ENCODE data around the gene TFAP2E. TPM values are rescaled to one million over a fixed set of nuclear protein-coding genes. Genes with fewer than 3 reads are reported as not detected.

Gene TFAP2E
- total RNA-seq, 1 experiment from 2014 or later, result not detected

DNA sequence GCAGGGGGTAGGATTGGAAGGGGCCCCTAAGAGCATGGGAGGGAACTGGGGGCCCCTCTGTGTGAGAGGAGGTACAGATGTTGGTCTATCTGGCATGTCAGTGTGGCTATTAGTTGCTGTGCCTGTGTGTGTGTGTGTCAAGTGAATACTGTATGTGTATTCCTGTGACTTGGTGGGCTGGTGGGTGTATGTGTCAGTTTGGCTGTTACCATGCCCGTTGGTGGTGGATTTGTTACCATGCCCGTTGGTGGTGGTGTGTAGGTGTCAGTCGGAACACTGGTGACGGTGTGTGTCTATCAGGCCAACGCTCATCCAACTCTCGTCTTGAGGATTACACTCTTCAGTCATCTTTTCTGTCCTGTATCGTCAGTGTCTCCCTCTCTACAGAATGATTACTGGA lies 22.6 kb downstream of the TFAP2E start:
- no peak for DNase-seq (ENCODE audit: low spot score)

DNA sequence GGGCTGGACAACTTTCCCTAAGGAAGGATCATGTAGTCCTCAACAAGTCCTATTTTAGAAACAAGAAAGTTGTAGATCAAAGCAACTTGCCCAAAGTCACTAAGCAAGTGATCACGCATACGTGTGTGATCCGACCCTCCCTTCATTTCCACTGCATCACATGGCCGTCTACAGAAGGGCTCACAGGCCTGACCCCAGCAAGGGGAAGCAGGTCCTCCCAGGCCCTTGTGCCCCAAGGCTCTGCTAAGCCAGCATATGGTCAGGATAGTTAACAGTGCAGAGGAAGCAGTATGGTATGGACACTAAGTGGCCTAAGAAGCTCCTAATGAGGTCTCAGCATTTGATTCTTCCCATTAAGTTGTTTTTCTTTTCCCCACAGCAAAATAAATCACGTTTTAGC lies 24.8 kb downstream of the TFAP2E start:
- no peak for DNase-seq (ENCODE audit: low spot score)

DNA sequence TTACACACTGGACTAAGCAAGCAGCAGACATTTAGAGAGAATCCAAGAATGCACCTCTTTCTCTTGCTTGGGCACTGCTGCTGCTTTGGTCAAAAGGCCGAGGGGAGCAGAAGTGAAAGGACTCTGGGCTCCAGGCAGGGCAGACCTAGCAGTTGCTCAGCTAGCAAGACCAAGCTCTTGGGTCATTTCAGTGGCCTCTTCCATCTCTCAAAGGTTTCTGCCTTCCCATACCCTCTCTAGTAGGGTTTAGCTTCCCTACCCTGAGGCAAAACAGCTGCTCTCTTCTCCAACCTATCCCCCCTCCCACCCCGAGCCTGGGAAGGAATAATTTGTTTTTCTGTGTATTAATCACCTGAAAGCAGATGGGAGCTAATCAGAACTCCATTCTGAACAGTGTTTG lies 25.8 kb downstream of the TFAP2E start:
- no peak for DNase-seq (ENCODE audit: low spot score)

DNA sequence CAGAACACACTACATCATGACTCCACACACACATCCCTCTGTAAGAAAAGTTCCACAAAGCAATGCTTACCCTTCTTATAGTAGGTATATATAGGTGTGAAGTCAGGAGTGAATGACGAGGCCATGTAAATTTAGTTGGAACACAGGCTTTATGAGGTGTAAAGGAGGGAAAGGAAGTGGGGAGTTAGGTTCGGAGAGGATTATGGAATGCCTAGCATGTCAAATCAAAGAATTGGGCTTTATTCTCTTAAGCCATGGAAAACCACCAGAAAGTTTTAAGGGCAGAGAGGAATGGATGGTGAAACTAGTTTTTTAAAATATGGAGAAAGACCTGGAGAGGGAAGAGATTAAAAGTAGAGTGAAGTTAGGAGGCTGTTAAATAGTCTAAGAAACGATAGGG lies 26.3 kb downstream of the TFAP2E start:
- no peak for DNase-seq (ENCODE audit: low spot score)

DNA sequence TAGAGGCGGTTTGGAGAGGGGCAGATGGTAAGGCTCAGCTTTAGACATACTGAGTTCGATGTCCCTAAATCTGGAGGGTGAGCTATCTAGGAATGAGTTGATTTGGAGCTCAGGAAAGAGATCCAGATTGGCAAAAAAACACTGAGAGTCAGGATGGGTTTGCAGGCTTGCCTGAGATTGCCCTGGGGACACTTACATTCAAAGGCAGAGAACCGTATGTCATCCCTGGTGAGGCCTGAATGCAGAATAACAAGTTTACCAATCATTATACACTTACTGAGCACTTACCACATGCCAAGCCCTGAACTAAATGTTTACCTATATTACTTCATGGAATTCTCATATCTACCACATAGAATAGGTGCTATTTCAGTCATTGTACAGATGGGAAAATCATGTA lies 27.5 kb downstream of the TFAP2E start:
- no peak for DNase-seq (ENCODE audit: low spot score)

DNA sequence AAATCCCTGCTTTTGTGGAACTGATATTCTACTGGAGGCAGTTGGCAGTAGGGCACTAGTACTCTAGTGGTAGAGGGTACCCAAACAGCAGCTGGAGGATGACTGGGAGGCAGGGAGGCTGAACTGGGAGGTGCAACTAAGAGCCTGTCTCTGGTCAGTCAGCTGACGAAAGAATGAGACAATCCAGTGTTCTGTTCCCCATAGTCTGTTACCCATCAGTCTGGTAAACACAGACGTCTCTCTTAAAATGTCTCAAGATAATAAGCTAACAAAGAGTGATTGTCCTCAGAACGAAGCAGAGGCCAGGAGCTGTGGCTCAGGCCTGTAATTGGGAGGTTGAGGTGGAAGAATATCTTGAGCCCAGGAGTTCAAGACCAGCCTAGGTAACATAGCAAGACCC lies 30.4 kb downstream of the TFAP2E start:
- DNase-seq (ENCODE audit: low spot score), result no peak

DNA sequence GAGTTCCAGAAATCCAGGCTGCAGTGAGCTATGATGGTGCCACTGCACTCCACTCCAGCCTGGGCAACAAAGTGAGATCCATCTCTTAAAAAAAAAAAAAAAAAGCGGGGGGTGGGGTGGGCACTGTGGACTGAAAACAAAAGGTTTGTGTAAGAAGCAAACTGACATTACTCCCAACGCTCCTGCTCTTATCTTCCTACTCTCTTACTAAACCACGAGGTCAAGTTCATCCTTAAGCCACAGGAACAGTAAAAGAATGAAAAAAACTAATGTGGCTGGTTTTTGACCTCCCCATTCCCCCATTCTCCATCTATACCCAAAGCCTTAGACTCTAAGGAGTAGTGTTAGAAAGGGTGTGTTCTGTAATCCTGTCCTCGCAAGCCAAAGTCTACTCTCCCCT lies 30.8 kb downstream of the TFAP2E start:
- DNase-seq (ENCODE audit: low spot score), result no peak

DNA sequence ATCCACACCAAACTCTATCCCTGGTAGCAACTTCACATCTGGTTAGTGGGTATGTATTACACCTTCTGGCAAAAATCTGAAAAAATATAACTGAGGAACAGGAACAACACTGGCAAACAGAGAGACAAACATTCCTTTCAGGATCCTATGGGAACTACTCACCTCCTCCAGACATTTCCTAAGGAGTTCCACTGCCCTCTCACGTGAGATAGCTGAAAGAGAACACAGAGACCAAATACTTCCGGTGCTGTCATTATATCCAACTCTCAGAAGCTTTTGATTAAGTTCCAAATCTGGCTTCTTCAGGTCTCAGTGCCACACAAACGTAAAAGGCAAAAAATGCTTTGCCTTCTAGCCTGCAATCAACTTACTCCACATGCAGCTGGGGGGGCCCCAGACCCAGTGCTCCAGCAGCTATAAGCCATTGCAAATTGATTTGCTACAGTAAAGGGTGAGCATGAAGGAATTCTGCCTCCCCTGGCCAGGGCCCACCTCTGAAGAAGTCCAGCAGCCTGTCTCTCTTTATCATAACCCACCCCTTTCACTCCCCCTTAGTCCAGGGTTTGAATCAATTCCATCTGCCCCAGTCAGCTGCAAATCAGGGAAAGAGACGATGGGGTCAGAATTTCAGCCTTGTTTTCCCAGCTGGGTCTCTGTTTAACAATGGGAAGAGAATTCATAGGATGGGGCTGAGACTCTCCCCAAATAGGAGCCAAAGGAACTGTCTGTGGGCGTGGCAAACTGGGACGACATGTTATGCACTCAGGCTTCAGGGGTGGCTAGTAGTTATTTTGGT lies 32.2 kb downstream of the TFAP2E start:
- DNase-seq (ENCODE audit: low spot score), result no peak

DNA sequence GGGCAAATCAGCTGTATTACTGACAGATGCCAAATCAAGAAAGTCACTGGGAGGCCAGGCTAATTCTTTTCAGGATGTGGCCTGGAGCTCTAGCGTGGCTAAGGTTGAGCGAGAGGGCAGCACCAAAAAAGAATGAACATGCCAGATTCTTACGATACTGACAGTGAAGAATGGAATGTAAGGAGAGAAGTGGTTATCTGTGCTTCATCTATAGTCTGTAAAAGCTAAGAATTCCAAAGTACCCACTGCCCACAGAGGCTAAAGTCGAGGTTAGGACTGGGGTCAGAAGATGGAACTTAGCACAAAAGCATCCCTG lies 32.7 kb downstream of the TFAP2E start:
- DNase-seq (ENCODE audit: low spot score), result no peak

DNA sequence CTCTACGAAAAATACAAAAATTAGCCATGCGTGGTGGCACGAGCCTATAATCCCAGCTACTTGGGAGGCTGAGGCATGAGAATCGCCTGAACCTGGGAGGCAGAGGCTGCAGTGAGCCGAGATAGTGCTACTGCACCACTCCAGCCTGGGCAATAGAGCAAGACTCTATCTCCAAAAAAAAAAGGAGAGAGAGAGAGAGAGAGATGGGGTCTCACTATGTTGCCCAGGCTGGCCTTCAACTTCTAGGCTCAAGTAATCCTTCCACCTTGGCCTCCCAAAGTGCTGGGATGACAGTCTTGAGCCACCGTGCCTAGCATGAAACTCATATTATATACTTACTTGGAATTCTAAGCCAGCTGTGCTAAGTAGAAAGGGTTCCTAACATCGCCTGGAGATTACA lies 38.5 kb downstream of the TFAP2E start:
- no peak for DNase-seq (ENCODE audit: low spot score)

DNA sequence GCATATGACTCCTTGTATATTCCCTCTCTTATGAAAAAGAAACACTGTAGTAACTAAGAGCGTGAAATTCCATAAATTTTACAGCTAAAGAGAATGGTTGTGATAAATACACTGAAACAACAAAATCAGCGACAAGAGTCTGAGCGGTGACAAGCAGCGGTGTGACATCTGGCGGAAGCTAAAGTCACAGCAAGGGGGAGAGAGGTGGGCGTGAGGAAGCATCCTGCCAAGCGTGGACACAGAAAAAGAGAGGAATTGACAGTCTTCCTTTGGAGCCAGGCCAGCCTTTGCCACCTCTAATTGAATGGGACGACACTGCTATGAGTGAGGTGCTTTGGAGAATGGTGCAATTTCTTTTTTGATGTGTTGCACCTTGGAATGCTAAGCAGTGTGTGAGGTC lies 42.3 kb downstream of the TFAP2E start:
- no peak for DNase-seq (ENCODE audit: low spot score)

DNA sequence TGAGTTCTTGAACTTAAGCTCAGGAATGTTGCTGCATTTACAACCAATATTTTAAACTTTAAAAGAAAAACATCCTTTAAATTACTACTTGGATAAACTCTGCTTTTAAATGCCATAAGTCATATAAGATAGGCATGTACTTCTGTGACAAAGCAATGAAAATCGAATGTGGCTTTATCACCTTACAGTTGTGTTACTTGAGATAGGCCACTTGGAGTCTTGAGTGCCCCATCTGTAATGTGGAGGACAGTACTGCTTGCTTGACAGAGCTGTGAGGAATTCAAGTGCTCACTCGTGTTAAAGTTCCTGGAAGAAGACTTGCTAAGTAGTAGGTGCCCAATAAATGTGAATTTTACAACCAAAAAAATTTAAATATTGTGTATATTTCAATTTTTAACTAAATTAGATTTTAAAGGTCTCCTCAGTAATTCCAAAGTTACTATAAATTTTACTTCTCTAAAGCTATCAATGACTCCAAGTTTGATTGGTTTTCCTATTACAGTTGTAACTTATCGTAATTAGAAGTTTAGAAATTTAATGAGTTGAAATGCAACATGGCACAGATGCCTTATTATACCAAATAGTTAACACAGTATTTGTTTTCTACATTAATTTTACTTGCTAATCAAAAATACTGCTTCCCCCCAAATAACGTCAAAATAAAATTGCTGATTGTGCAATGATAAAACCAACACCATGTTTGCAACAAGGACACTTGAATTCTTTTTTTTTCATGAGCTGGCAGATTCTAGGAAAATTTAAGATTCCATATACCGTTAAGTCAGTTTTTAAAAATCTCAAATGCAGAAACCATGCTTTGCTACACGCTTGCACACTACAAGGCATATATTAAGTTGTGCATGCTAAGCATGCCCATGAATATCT lies 46.4 kb downstream of the TFAP2E start:
- no peak for DNase-seq (ENCODE audit: low spot score)

DNA sequence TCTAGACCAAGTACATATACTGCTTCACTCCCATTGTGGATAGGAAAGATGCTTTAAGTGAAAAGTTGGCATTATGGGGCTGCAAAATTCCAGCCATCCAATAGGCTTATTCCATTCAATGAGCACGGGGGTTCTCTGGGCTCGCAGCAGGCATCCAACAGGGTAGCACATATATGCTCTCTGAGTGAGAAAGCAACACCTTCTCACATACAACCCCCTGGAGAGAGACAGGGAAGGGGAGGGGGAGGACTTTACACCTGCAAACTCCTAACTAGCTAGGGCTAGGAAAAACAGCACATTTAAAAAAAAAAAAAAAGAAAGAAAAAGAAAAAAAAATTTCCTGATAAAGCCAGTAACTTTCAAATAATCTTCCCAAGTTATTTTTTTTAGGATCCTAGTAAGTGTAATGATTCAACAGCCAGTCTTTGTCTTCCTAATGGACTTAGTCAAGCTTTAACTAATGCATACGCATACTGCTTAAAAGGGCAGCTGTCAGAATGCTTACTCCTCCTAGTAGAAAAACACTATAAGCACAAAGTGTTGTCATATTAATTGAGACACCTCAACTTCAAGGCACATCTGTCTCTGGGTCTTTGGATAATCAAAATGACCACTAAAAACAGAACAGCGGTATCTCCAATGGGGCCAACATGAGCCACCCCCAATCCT lies 49.5 kb downstream of the TFAP2E start:
- no peak for DNase-seq (ENCODE audit: low spot score)

DNA sequence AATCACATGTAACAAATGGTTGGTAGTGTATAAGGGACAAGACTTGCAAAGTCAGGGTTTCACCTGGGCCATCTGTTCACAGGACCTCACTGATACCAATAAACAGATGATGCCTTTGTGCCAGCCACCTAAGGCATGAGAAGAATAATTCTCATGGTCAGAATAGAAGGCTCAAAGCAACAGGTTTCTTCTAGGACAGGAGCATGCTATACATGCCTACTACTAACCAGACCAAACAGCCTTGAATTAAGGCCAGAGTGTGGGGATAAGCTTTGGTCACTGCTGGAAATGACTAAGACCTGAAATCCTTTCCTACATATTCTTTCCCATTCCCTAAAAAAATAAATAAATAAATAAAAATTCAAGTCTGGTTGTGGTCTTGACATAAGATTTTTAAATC lies 50.7 kb downstream of the TFAP2E start:
- DNase-seq (ENCODE audit: low spot score), result no peak

DNA sequence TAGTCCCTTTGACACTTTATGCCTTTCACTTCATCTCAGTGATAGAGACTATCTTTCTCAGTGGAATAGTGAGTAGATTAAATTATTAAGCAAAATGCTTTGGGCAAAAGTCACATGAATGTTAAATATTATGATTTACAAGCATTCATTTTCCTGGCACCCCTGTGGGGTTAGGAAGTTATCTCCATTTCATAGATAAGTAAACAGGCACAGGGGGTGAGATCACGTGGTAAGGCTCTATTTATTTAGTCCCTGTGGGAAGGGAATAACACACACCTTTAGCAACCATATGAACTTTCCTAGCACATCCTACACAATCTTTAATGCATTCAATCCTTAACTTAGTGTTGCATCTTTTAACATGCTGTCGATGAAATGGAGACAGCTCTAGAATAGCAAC lies 55.9 kb downstream of the TFAP2E start:
- no peak for DNase-seq (ENCODE audit: low spot score)

DNA sequence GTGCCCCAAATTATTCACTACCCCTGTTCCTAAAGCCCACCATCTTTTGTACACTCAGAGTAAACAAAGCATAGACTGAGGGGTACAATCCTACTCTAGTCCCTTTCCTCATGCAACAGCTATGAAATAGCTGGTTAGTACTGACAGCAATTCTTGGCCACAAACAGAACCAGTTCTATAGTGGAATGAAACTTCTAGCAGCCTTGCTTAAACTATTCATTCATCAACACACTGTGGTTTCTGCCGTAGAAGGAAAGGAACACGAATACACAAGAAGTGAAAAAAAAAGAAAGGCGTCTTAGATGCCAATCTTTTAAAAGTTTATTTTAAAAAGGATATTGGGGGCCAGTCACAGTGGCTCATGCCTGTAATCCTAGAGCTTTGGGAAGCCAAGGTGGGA lies 58.3 kb downstream of the TFAP2E start:
- DNase-seq (ENCODE audit: low spot score), result no peak

DNA sequence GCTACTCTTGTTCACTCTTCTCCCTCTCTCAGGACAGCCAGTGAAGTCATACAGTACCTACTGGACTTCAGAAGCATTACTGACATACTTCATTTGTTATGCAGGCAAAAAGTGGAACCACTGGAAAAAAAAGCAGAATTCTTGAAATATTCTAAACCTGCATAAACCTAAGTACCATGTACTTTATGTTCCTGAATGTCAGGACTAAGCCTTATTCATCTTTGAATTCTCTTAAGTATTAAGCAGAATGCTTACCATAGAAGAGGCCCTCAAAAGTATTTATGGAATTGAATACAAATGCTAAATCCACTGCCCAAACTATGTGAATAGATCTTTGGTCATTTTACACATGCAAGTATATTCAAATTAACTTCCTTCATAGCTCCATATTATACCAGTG lies 60.4 kb downstream of the TFAP2E start:
- no peak for DNase-seq (ENCODE audit: low spot score)

DNA sequence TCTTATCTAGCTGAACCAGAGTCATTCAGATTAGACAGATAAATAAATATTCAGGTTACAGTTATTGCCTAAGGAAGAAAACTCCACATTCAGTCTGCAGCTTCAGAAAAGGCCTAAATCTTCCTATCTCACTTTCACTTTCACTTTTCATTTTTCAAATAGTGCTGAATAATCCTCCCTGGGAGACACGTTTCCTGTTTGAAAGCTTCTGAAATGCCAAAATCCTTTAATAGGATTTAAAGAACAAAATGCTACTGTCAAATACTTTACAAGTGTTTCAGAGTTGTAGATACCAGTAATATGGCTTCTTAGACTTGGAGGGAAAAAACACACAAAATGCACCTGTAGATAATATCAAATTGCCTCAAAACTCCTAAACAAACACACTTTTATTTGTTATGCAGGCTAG lies 64.3 kb downstream of the TFAP2E start:
- DNase-seq (ENCODE audit: low spot score), result peak; percentile 32

DNA sequence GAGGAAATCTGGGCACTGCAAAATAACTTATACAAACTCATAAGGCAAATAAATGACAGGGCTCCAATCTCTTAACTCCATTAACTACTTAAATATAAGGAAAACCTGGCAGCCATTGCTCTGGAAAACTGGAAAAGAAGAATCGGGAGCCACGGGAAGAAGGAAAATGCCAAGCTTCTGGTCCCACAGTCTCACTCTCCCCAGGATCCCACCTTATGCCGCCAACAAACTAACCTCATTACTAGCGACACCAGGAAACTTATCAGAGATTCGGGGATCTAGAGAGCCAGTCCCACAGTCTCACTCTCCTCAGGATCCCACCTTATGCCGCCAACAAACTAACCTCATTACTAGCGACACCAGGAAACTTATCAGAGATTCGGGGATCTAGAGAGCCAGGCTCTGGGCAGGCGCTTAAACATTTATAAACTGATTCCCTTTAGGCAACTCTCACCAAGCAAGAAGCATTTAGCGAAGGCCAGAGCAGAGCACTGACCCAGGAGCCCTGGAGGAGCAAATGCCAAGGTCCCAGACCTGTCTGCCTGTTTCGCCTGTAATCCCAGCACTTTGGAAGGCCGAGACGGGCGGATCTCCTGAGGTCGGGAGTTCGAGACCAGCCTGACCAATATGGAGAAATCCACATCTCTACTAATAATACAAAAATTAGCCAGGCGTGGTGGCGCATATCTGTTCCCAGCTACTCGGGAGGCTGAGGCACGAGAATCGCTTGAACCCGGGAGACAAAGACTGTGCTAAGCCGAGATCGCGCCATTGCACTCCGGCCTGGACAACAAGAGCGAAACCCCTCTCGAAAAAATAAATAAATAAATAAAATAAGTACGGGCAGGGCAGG lies 67.5 kb downstream of the TFAP2E start:
- DNase-seq (ENCODE audit: low spot score), result no peak

DNA sequence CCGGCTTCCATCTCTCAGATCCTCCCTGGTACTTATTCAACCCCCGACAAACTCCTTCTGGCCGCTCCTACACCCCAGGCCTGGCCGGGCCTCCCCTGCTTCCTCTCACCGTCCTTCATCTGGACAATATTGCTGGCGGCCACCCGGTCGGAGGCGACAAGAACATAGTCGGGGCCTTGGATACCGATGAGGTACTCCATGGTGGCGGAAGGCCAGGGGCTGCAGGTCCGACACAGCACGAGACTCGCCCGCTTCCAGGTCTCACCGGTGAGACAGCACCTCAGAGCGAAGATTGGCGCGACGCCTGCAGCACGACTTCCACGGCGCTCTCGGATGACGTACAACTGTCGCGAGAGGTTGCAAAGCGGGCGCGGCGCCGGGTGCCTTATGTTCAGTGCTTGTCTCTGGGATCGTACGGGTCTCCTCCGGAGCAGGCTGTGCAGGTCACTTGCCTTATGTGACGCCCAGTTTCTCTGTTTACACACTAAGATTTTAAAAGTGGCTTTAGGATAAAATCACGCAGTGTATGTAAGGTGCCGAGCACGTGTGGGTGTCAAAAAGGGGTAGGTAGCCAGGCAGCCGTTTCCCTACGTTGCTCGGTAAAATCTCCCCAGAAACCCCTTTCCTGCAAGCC lies 68.2 kb downstream of the TFAP2E start, which contains the start of gene PSMB2:
PSMB2 (minus strand) TSS at position 294 of the 634 bp plus-strand sequence; CDS start at position 200, 94 bp downstream.
- peak; percentile 88 for DNase-seq (ENCODE audit: low spot score)

DNA sequence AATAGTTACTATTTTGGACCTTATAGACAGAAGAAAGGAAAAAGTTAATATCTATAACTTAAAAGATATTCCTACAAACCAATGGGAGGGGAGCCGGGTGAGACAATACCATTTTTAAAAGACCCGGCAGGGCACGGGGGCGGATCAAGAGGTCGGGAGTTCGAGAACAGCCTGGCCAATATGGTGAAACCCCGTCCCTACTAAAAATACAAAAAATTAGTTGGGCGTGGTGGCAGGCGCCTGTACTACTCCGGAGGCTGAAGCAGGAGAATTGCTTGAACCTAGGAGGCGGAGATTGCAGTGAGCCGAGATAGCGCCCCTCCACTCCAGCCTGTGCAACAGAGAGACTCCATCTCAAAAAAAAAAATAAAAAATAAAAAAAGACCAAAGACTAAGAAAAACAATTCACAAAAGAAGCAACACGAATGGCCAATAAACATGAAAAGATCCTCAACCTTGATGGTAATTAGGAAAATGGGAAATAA lies 69.4 kb downstream of the TFAP2E start:
- DNase-seq (ENCODE audit: low spot score), result peak; percentile 12

Data from H4 (cell line).